IMR-90 (cell line): ENCODE results near the gene MRTO4. TPM values are rescaled to one million over a fixed set of nuclear protein-coding genes. Genes with fewer than 3 reads are reported as not detected.

Source experiments
- ATAC-seq: fragments of 200-7000 bp; cut with Tn5 transposase; 2 replicates; pipeline ENCODE4 v1.9.1; 2020; ENCODE audit warnings: low read depth, mild to moderate bottlenecking, moderate library complexity
- BruUV-seq: library from RNA; stranded (reverse); fragments of 400-500 nt; replicated peaks from 2 replicates; lab custom pipeline; 2021; lab: Mats Ljungman, UMichigan
- CTCF ChIA-PET: fragments of 300-600 bp; formaldehyde crosslinking; extraction: SDS; loops from one replicate; lab custom pipeline; 2021; ENCODE audit warnings: antibody characterized with exemption; lab: Yijun Ruan, JAX
- POLR2A ChIA-PET: fragments of 300-600 bp; sonication (Branson Sonifier 250); formaldehyde crosslinking; loops from one replicate; lab custom pipeline; 2022; ENCODE audit warnings: antibody characterized with exemption; ENCODE audit not compliant: unreplicated experiment; lab: Charles Lee
- DNase-seq: peaks from one replicate; pipeline ENCODE4 v3.0.0; 2013
- H2AFZ ChIP-seq: replicated peaks from 2 replicates; pipeline ENCODE3; 2013; ENCODE audit warnings: low read length, mild to moderate bottlenecking; ENCODE audit not compliant: poor library complexity
- H2AK5ac ChIP-seq: 2 replicates; pipeline ENCODE4 v1.6.1; 2013; ENCODE audit warnings: low read depth, low read length, inconsistent platforms
- H2AK9ac ChIP-seq: replicated peaks from 2 replicates; pipeline ENCODE3; 2013; ENCODE audit warnings: mild to moderate bottlenecking, low read depth, low read length, moderate library complexity; ENCODE audit not compliant: poor library complexity
- H2BK120ac ChIP-seq: 2 replicates; pipeline ENCODE4 v1.6.1; 2013; ENCODE audit warnings: low read depth, low read length, inconsistent platforms
- H2BK15ac ChIP-seq: 3 replicates; pipeline ENCODE4 v1.6.1; 2013; ENCODE audit warnings: low read depth, low read length, inconsistent platforms
- H2BK20ac ChIP-seq: 2 replicates; pipeline ENCODE4 v1.6.1; 2013; ENCODE audit warnings: low read depth, mild to moderate bottlenecking, inconsistent platforms, low read length, moderate library complexity
- H2BK5ac ChIP-seq: 2 replicates; pipeline ENCODE4 v1.6.1; 2013; ENCODE audit warnings: mild to moderate bottlenecking, low read depth, low read length, inconsistent platforms; ENCODE audit not compliant: poor library complexity, severe bottlenecking
- H3K14ac ChIP-seq: replicated peaks from 2 replicates; pipeline ENCODE4 v1.6.1; 2013; ENCODE audit warnings: low read depth, low read length, inconsistent platforms
- H3K18ac ChIP-seq: 2 replicates; pipeline ENCODE4 v1.6.1; 2013; ENCODE audit warnings: low read depth, low read length, control low read depth
- H3K23ac ChIP-seq: 2 replicates; pipeline ENCODE4 v1.6.1; 2013; ENCODE audit warnings: low read depth, low read length, inconsistent platforms
- H3K27ac ChIP-seq: 2 replicates; pipeline ENCODE4 v1.5.1; 2013; ENCODE audit warnings: mild to moderate bottlenecking, control low read depth, low read length; ENCODE audit not compliant: insufficient read depth
- H3K27me3 ChIP-seq: 2 replicates; pipeline ENCODE4 v1.6.1; 2013; ENCODE audit warnings: low read length; ENCODE audit not compliant: control insufficient read depth, insufficient read depth
- H3K36me3 ChIP-seq: 2 replicates; pipeline ENCODE4 v1.6.1; 2013; ENCODE audit warnings: low read length, mixed read lengths; ENCODE audit not compliant: control insufficient read depth, insufficient read depth
- H3K4ac ChIP-seq: 2 replicates; pipeline ENCODE4 v1.6.1; 2013; ENCODE audit warnings: low read depth, low read length, inconsistent platforms
- H3K4me1 ChIP-seq: 2 replicates; pipeline ENCODE4 v1.6.1; 2013; ENCODE audit warnings: low read length, mixed read lengths; ENCODE audit not compliant: control insufficient read depth, insufficient read depth
- H3K4me2 ChIP-seq: 2 replicates; pipeline ENCODE4 v1.6.1; 2013; ENCODE audit warnings: low read depth, mild to moderate bottlenecking, control low read depth, low read length, moderate library complexity
- H3K4me3 ChIP-seq: 2 replicates; pipeline ENCODE4 v1.5.1; 2013; ENCODE audit warnings: low read depth, mild to moderate bottlenecking, control low read depth, low read length, moderate library complexity; ENCODE audit not compliant: insufficient read depth
- H3K56ac ChIP-seq: 2 replicates; pipeline ENCODE4 v1.6.1; 2013; ENCODE audit warnings: low read length, inconsistent platforms; ENCODE audit not compliant: insufficient read depth; ENCODE audit errors: extremely low read depth
- H3K79me1 ChIP-seq, 2 experiments: 2 replicates each; pipeline ENCODE4 v1.6.1; 2013; ENCODE audit warnings: low read length in 2 of 2, inconsistent platforms in 1 of 2, low read depth in 1 of 2
- H3K9ac ChIP-seq: 2 replicates; pipeline ENCODE4 v1.6.1; 2013; ENCODE audit warnings: low read depth, low read length, control low read depth
- H3K9me1 ChIP-seq: 2 replicates; pipeline ENCODE4 v1.6.1; 2013; ENCODE audit warnings: low read length, inconsistent platforms; ENCODE audit not compliant: insufficient read depth
- H3K9me3 ChIP-seq: 2 replicates; pipeline ENCODE4 v1.6.1; 2013; ENCODE audit warnings: low read length; ENCODE audit not compliant: control insufficient read depth, insufficient read depth
- H4K20me1 ChIP-seq: 2 replicates; pipeline ENCODE4 v1.6.1; 2013; ENCODE audit warnings: low read length, inconsistent platforms; ENCODE audit not compliant: insufficient read depth
- H4K5ac ChIP-seq: 2 replicates; pipeline ENCODE4 v1.6.1; 2013; ENCODE audit warnings: mild to moderate bottlenecking, low read depth, low read length, control low read depth
- H4K8ac ChIP-seq, 2 experiments: 2 replicates each; pipeline ENCODE4 v1.6.1; 2013; ENCODE audit warnings: low read depth in 2 of 2, low read length in 2 of 2, control low read depth in 1 of 2, inconsistent platforms in 1 of 2
- H4K91ac ChIP-seq: 2 replicates; pipeline ENCODE4 v1.6.1; 2013; ENCODE audit warnings: low read depth, low read length, inconsistent platforms; ENCODE audit not compliant: insufficient read depth
- CTCF ChIP-seq: conservative IDR thresholded peaks from 2 replicates; pipeline ENCODE4 v1.5.1; 2012; ENCODE audit warnings: mild to moderate bottlenecking, low read depth, low read length, improper control_type of control experiment
- FOS ChIP-seq: fragments of 150-350 bp; IDR thresholded peaks from 2 replicates; pipeline ENCODE4 v1.6.1; 2016; ENCODE audit warnings: low read depth, low read length
- MAFK ChIP-seq: IDR thresholded peaks from 2 replicates; pipeline ENCODE4 v1.6.1; 2012; ENCODE audit warnings: low read depth, low read length, improper control_type of control experiment
- MAZ ChIP-seq: IDR thresholded peaks from 2 replicates; pipeline ENCODE4 v1.6.1; 2012; ENCODE audit warnings: low read depth, mild to moderate bottlenecking, low read length, improper control_type of control experiment, moderate library complexity, borderline replicate concordance
- MXI1 ChIP-seq: IDR thresholded peaks from 2 replicates; pipeline ENCODE4 v1.6.1; 2012; ENCODE audit warnings: low read depth, mild to moderate bottlenecking, low read length, moderate library complexity, borderline replicate concordance
- NFE2L2 ChIP-seq: fragments of 150-350 bp; IDR thresholded peaks from 2 replicates; pipeline ENCODE4 v1.6.1; 2016; ENCODE audit warnings: low read depth, mild to moderate bottlenecking, low read length
- POLR2A ChIP-seq: IDR thresholded peaks from 2 replicates; pipeline ENCODE4 v1.6.1; 2012; ENCODE audit warnings: mild to moderate bottlenecking, low read depth, low read length
- RCOR1 ChIP-seq: IDR thresholded peaks from 2 replicates; pipeline ENCODE4 v1.6.1; 2012; ENCODE audit warnings: mild to moderate bottlenecking, low read length, improper control_type of control experiment; ENCODE audit not compliant: insufficient replicate concordance
- RFX5 ChIP-seq: IDR thresholded peaks from 2 replicates; pipeline ENCODE4 v1.8.0; 2012; ENCODE audit warnings: low read depth, mild to moderate bottlenecking, low read length, moderate library complexity
- WGBS, 2 experiments: methylation state at CpG; one replicate each; pipeline versions ENCODE4 v1.1.5 to v1.1.7; 2013; ENCODE audit warnings: missing lambda C conversion rate in 2 of 2; ENCODE audit not compliant: insufficient read length in 1 of 2; ENCODE audit errors: extremely low coverage in 2 of 2; 5-methylcytosine and 5-hydroxymethylcytosine counted together
- dilution Hi-C: fragments of 300-500 bp; cut with HindIII; formaldehyde crosslinking; loops from one replicate; pipeline ENCODE4 v1.14.3; 2018; ENCODE audit warnings: low sequenced_read_pairs; ENCODE audit not compliant: unreplicated experiment
- in situ Hi-C: fragments of 300-500 bp; cut with MboI; formaldehyde crosslinking; loops from 3 replicates; pipeline ENCODE4 v1.14.3; 2019; ENCODE audit warnings: low sequenced_read_pairs, inconsistent platforms, mixed read lengths
- intact Hi-C: fragments of 100-400 bp; cut with micrococcal nuclease; formaldehyde crosslinking; loops from 2 replicates; pipeline ENCODE4 v1.10.0; 2022
- polyA plus RNA-seq, 3 experiments: library from polyadenylated mRNA; depleted of rRNA; stranded (reverse); fragments of >200 nt; gene quantifications; 2 replicates each; pipeline ENCODE4 v1.2.3, GENCODE V29; 2012; ENCODE audit warnings: low replicate concordance in 1 of 3
- total RNA-seq: library from RNA; depleted of rRNA; stranded (reverse); fragments of >200 nt; gene quantifications from 2 replicates; pipeline ENCODE4 v1.2.3, GENCODE V29; 2012

Gene MRTO4
- total and polyA plus RNA-seq, 2 of the 4 experiments (the other 2 are of a cell fraction): 48.0 to 58.1 TPM

GRCh38 chr1:19220991-19221390 is 30.6 kb upstream of the MRTO4 start:
- dilution Hi-C loops: no loop called here
- Histone ChIP-seq H3K9me1 (peaks cover 4% of the 10 kb centered on the region; the same call in 1 of the 2 replicates), H3K14ac (no peak overlapping the region), H3K23ac (no peak overlapping the region), H3K27me3 (no peaks in the 10 kb centered on the region), H2AFZ (no peak overlapping the region), H3K36me3 (peaks cover 55% of the 10 kb centered on the region), H2BK15ac (no peak overlapping the region), H2BK120ac (no peak overlapping the region), H4K8ac (no peak overlapping the region), H2BK5ac (no peak overlapping the region), H2BK20ac (no peak overlapping the region), H3K9ac (no peak overlapping the region), H3K4me2 (no peak overlapping the region), H3K27ac (no peak overlapping the region), H4K91ac (no peak overlapping the region), H3K4me1 (peaks cover 2% of the 10 kb centered on the region; the same call in 1 of the 2 replicates), H3K56ac (no peak overlapping the region), H3K9me3 (no peaks in the 10 kb centered on the region), H2AK5ac (no peak overlapping the region), H3K4me3 (no peak overlapping the region), H3K4ac (no peak overlapping the region), H4K20me1 (peaks cover 9% of the 10 kb centered on the region; the same call in 1 of the 2 replicates), H3K79me1 (peaks cover 26 to 39% of the 10 kb centered on the region in 2 experiments), H3K18ac (no peak overlapping the region), H2AK9ac (no peak overlapping the region), H4K5ac (no peak overlapping the region)
- WGBS, 2 experiments: 100% methylated on average over 3 of the region's 7 CpGs; no CpG with 5 or more reads in 1 of the 2 experiments
- ATAC-seq: peak; percentile 76
- BruUV-seq: no TSS peak
- POLR2A ChIA-PET: no interaction called here
- DNase-seq: peak; percentile 66
- TF ChIP-seq RCOR1 (no peak), CTCF (no peak), NFE2L2 (no peak), MAFK (no peak), POLR2A (no peak), FOS (no peak), MAZ (peak; percentile 48; the same call in 1 of the 2 replicates), MXI1 (no peak), RFX5 (no peak)
- CTCF ChIA-PET: no interaction called here
- in situ Hi-C loops: no loop called here
- intact Hi-C loops: no loop called here
